ENCODE data around the gene RGL2. TPM values are rescaled to one million over a fixed set of nuclear protein-coding genes. Genes with fewer than 3 reads are reported as not detected.
A peak's percentile ranks its signal among the peaks of the same experiment; 100 is the strongest.

The RGL2 gene
- total and polyA plus RNA-seq, 2 experiments from 2014 or later = 18.5 to 23.3 TPM

- no peaks in the 10 kb centered on the region for H3K9me3 ChIP-seq (ENCODE audit: low read depth)
- peak overlapping the region; percentile 95 for H3K9ac ChIP-seq
- H3K79me2 ChIP-seq (ENCODE audit: insufficient read depth) = peaks cover 17% of the 10 kb centered on the region
- peak overlapping the region; percentile 83 for H3K4me2 ChIP-seq (ENCODE audit: unreplicated experiment)
- peaks cover 10% of the 10 kb centered on the region; the same call in 1 of the 2 replicates for H3K4me1 ChIP-seq (ENCODE audit: insufficient read depth)
- no peaks in the 10 kb centered on the region for H4K20me1 ChIP-seq (ENCODE audit: insufficient read depth)
- DNase-seq = no peak
- no peak overlapping the region for H2AFZ ChIP-seq
- no peak overlapping the region for H3K27ac ChIP-seq
- H3K4me3 ChIP-seq = peak overlapping the region; percentile 96; the same call in 1 of the 2 replicates
- H3K27me3 ChIP-seq (replicated peaks; ENCODE audit: insufficient read depth) = no peaks in the 10 kb centered on the region
- no peaks in the 10 kb centered on the region for H3K9me2 ChIP-seq (ENCODE audit: insufficient read depth)
- no peaks in the 10 kb centered on the region; the same call in 1 of the 2 replicates for H3K36me3 ChIP-seq (ENCODE audit: low read depth)
- WGBS, 2 experiments (ENCODE audit: low coverage in 1 of 2, low lambda C conversion rate in 2 of 2, missing lambda C conversion rate in 2 of 2) = 79 to 88% methylated on average over 8 to 12 of the region's 12 CpGs
- in situ Hi-C loops (cut with MboI) = no loop called here
- no peak for TF ChIP-seq EZH2 (IDR thresholded peaks at IDR 0.05; ENCODE audit: insufficient read depth, poor library complexity, severe bottlenecking)
- TF ChIP-seq EZH2phosphoT487 (IDR thresholded peaks at IDR 0.05; ENCODE audit: insufficient read depth, low read depth) = no peak
- peaks cover 13% of the 10 kb centered on the region for H3F3A ChIP-seq (ENCODE audit: insufficient read depth)
Measured at GRCh38 chr6:33296797-33297405, 1.8 kb downstream of the RGL2 start.

- Histone ChIP-seq H4K20me1 (ENCODE audit: insufficient read depth) (no peaks in the 10 kb centered on the region), H3K36me3 (ENCODE audit: low read depth) (no peaks in the 10 kb centered on the region; the same call in 1 of the 2 replicates)
Measured at GRCh38 chr6:33295621-33296369, 2.9 kb downstream of the RGL2 start.

GRCh38 chr6:33294086-33294823, 4.5 kb downstream of the RGL2 start:
- H3K36me3 ChIP-seq (ENCODE audit: low read depth) = no peaks in the 10 kb centered on the region; the same call in 1 of the 2 replicates
- 60 to 64% methylated on average over 10 of the region's 10 CpGs for WGBS, 2 experiments (ENCODE audit: low coverage in 1 of 2, low lambda C conversion rate in 2 of 2, missing lambda C conversion rate in 2 of 2)

More at GRCh38 chr6:33295621-33296369, 2.9 kb downstream of the RGL2 start:
- H3K4me3 ChIP-seq = no peak overlapping the region
- H3F3A ChIP-seq (ENCODE audit: insufficient read depth) = peaks cover 2% of the 10 kb centered on the region
- no peak overlapping the region for H3K4me2 ChIP-seq (ENCODE audit: unreplicated experiment)
- no peaks in the 10 kb centered on the region for H3K9me3 ChIP-seq (ENCODE audit: low read depth)
- no peaks in the 10 kb centered on the region for H3K27me3 ChIP-seq (replicated peaks; ENCODE audit: insufficient read depth)
- peaks cover under 1% of the 10 kb centered on the region; the same call in 1 of the 2 replicates for H3K4me1 ChIP-seq (ENCODE audit: insufficient read depth)
- H3K79me2 ChIP-seq (ENCODE audit: insufficient read depth) = peaks cover 15% of the 10 kb centered on the region
- no peaks in the 10 kb centered on the region for H3K9me2 ChIP-seq (ENCODE audit: insufficient read depth)
- DNase-seq = no peak
- 83 to 94% methylated on average over 5 to 15 of the region's 15 CpGs for WGBS, 2 experiments (ENCODE audit: low coverage in 1 of 2, low lambda C conversion rate in 2 of 2, missing lambda C conversion rate in 2 of 2)
- TF ChIP-seq EZH2phosphoT487 (IDR thresholded peaks at IDR 0.05; ENCODE audit: insufficient read depth, low read depth) = no peak
- no peak for TF ChIP-seq EZH2 (IDR thresholded peaks at IDR 0.05; ENCODE audit: insufficient read depth, poor library complexity, severe bottlenecking)
- in situ Hi-C loops (cut with MboI) = no loop called here
- no peak overlapping the region for H2AFZ ChIP-seq
- H3K9ac ChIP-seq = no peak overlapping the region
- H3K27ac ChIP-seq = no peak overlapping the region

DNA sequence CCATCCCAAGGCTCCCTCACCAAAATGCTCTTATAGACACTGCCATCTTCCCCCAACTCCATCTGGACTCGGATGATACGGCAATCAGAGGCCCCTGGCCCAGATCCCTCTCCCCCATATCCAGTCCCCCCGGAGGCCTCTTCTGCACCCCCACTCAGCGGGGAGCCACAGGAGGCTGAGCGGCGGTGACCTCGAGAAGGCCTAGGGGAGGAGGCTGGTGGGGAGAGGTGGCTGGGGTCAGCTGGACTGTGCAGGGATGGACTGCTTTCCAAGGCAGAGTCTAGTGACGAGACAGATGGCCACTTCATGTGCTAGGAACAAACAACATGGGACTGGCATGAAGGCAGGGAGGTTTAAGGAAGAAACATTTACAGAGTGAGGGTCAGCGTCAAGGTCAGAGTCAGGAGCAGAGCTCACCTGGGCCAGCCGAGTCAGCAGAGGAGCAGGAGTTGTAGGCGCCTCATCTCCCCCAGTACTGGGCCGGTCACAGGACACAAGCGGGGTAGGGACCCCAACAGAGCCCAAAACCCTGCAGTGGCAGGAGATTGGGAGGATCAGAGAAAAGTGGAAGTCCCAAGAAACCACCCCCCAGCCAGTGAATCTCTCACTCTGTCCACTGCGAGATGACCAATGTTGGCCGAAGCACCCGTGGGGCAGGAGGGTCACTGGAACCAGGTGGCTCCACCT, 5.6 kb downstream of the RGL2 start:
- Histone ChIP-seq H3K9me3 (ENCODE audit: low read depth) (no peaks in the 10 kb centered on the region), H4K20me1 (ENCODE audit: insufficient read depth) (no peaks in the 10 kb centered on the region), H3K27ac (no peak overlapping the region), H3K27me3 (replicated peaks; ENCODE audit: insufficient read depth) (no peaks in the 10 kb centered on the region), H3K9ac (no peak overlapping the region), H3K9me2 (ENCODE audit: insufficient read depth) (no peaks in the 10 kb centered on the region), H3K4me3 (no peak overlapping the region), H2AFZ (no peak overlapping the region), H3K4me2 (ENCODE audit: unreplicated experiment) (no peak overlapping the region), H3F3A (ENCODE audit: insufficient read depth) (no peaks in the 10 kb centered on the region), H3K4me1 (ENCODE audit: insufficient read depth) (peaks cover 8% of the 10 kb centered on the region), H3K36me3 (ENCODE audit: low read depth) (no peaks in the 10 kb centered on the region; the same call in 1 of the 2 replicates), H3K79me2 (ENCODE audit: insufficient read depth) (peaks cover 32% of the 10 kb centered on the region)
- in situ Hi-C loops (cut with MboI) = no loop called here
- DNase-seq = no peak
- no peak for TF ChIP-seq EZH2phosphoT487 (IDR thresholded peaks at IDR 0.05; ENCODE audit: insufficient read depth, low read depth)
- TF ChIP-seq EZH2 (IDR thresholded peaks at IDR 0.05; ENCODE audit: insufficient read depth, poor library complexity, severe bottlenecking) = no peak
- WGBS, 2 experiments (ENCODE audit: low coverage in 1 of 2, low lambda C conversion rate in 2 of 2, missing lambda C conversion rate in 2 of 2) = 85 to 87% methylated on average over 12 to 16 of the region's 16 CpGs

More at GRCh38 chr6:33294086-33294823, 4.5 kb downstream of the RGL2 start:
- no peak overlapping the region for H3K4me3 ChIP-seq
- H3K27ac ChIP-seq = no peak overlapping the region
- no peak for DNase-seq
- no peaks in the 10 kb centered on the region for H3K27me3 ChIP-seq (replicated peaks; ENCODE audit: insufficient read depth)
- H2AFZ ChIP-seq = no peak overlapping the region
- H3F3A ChIP-seq (ENCODE audit: insufficient read depth) = no peaks in the 10 kb centered on the region
- H3K79me2 ChIP-seq (ENCODE audit: insufficient read depth) = peaks cover 23% of the 10 kb centered on the region
- H3K9me2 ChIP-seq (ENCODE audit: insufficient read depth) = no peaks in the 10 kb centered on the region
- no peak overlapping the region for H3K4me2 ChIP-seq (ENCODE audit: unreplicated experiment)
- in situ Hi-C loops (cut with MboI) = no loop called here
- H3K9me3 ChIP-seq (ENCODE audit: low read depth) = no peaks in the 10 kb centered on the region
- no peaks in the 10 kb centered on the region for H4K20me1 ChIP-seq (ENCODE audit: insufficient read depth)
- TF ChIP-seq EZH2phosphoT487 (IDR thresholded peaks at IDR 0.05; ENCODE audit: insufficient read depth, low read depth) (no peak), EZH2 (IDR thresholded peaks at IDR 0.05; ENCODE audit: insufficient read depth, poor library complexity, severe bottlenecking) (no peak)
- H3K4me1 ChIP-seq (ENCODE audit: insufficient read depth) = peaks cover 6% of the 10 kb centered on the region
- H3K9ac ChIP-seq = no peak overlapping the region
